Fibroblast of upper back skin (primary cell): ENCODE measurements around the gene SIGLEC9.
"Not testable (repeated sequence)": the region's sequence is repeated elsewhere in the genome, so short reads cannot be mapped to it uniquely, and the experiment has no call there.

ENCODE experiments used
- DNase-seq: peaks from one replicate; pipeline ENCODE4 v3.0.0-alpha.2; 2013

SIGLEC9 gene

GRCh38 chr19:51125421-51126075, 842 bp downstream of the SIGLEC9 start:
- no peak for DNase-seq

GRCh38 chr19:51127032-51127431, 2.3 kb downstream of the SIGLEC9 start:
- DNase-seq: no peak

- peak; percentile 75 for DNase-seq
Observed at GRCh38 chr19:51127755-51128154, 3.0 kb downstream of the SIGLEC9 start.

- no peak for DNase-seq
Observed at GRCh38 chr19:51128227-51128626, 3.5 kb downstream of the SIGLEC9 start.

GRCh38 chr19:51129716-51130115, 5.0 kb downstream of the SIGLEC9 start:
- DNase-seq: no peak

GRCh38 chr19:51131780-51132680, 7.3 kb downstream of the SIGLEC9 start:
- peak; percentile 19 for DNase-seq

GRCh38 chr19:51135004-51135403, 10.3 kb downstream of the SIGLEC9 start:
- DNase-seq: no peak

- no peak for DNase-seq
Observed at GRCh38 chr19:51135986-51136762, 11.5 kb downstream of the SIGLEC9 start.

- no peak for DNase-seq
Observed at GRCh38 chr19:51136851-51137551, 12.3 kb downstream of the SIGLEC9 start.

- no peak for DNase-seq
Observed at GRCh38 chr19:51137792-51138425, 13.2 kb downstream of the SIGLEC9 start.

- no peak for DNase-seq
Observed at GRCh38 chr19:51138549-51138979, 13.9 kb downstream of the SIGLEC9 start.

GRCh38 chr19:51139299-51140014, 14.8 kb downstream of the SIGLEC9 start:
- no peak for DNase-seq

- DNase-seq: no peak
Observed at GRCh38 chr19:51140441-51140840, 15.7 kb downstream of the SIGLEC9 start.

- DNase-seq: no peak
Observed at GRCh38 chr19:51141181-51141580, 16.5 kb downstream of the SIGLEC9 start.

GRCh38 chr19:51142119-51142518, 17.4 kb downstream of the SIGLEC9 start, which contains the start of gene SIGLEC7:
Gene SIGLEC7 (plus strand): TSS chr19:51142301. CDS start chr19:51142370, 69 bp downstream.
- no peak for DNase-seq

GRCh38 chr19:51142809-51143475, 18.2 kb downstream of the SIGLEC9 start:
- not testable (repeated sequence) for DNase-seq

GRCh38 chr19:51143486-51143885, 18.8 kb downstream of the SIGLEC9 start:
- DNase-seq: no peak

GRCh38 chr19:51144482-51145045, 19.9 kb downstream of the SIGLEC9 start:
- no peak for DNase-seq

GRCh38 chr19:51145916-51146493, 21.3 kb downstream of the SIGLEC9 start:
- no peak for DNase-seq

GRCh38 chr19:51146751-51147150, 22.0 kb downstream of the SIGLEC9 start:
- DNase-seq: no peak
